ENCODE data around the gene NT5DC1.

DNA sequence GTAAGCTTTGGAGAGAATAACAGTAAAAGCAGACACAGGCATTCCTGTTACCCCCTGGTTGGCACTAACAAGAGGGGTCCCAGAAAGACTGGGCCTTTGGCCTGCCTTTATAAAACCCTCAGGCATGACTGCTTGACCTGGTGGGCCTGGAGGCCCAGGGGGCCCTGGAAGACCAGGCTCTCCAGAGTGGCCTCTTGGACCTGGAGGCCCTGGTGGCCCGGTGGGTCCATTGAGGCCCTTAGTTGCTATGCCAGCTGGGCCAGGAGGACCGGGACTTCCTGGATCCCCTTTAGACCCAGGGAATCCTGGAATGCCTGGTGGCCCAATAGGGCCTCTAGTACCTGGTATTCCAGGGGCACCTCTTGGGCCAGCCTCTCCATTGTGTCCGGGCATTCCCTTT is 19.8 kb downstream of the NT5DC1 start:
- TF ChIP-seq, protein P1, sequence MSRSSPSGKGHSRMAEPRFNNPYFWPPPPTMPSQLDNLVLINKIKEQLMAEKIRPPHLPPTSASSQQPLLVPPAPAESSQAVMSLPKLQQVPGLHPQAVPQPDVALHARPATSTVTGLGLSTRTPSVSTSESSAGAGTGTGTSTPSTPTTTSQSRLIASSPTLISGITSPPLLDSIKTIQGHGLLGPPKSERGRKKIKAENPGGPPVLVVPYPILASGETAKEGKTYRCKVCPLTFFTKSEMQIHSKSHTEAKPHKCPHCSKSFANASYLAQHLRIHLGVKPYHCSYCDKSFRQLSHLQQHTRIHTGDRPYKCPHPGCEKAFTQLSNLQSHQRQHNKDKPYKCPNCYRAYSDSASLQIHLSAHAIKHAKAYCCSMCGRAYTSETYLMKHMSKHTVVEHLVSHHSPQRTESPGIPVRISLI (tag by site-specific recombination; IDR thresholded peaks at IDR 0.05) = no peak
- TF ChIP-seq ZNF10 (tag by site-specific recombination; IDR thresholded peaks at IDR 0.05) = no peak
- TF ChIP-seq, protein P2, sequence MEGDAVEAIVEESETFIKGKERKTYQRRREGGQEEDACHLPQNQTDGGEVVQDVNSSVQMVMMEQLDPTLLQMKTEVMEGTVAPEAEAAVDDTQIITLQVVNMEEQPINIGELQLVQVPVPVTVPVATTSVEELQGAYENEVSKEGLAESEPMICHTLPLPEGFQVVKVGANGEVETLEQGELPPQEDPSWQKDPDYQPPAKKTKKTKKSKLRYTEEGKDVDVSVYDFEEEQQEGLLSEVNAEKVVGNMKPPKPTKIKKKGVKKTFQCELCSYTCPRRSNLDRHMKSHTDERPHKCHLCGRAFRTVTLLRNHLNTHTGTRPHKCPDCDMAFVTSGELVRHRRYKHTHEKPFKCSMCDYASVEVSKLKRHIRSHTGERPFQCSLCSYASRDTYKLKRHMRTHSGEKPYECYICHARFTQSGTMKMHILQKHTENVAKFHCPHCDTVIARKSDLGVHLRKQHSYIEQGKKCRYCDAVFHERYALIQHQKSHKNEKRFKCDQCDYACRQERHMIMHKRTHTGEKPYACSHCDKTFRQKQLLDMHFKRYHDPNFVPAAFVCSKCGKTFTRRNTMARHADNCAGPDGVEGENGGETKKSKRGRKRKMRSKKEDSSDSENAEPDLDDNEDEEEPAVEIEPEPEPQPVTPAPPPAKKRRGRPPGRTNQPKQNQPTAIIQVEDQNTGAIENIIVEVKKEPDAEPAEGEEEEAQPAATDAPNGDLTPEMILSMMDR (tag by site-specific recombination; IDR thresholded peaks at IDR 0.05) = no peak
- TF ChIP-seq GLI4 (tag by site-specific recombination; IDR thresholded peaks at IDR 0.05) = no peak
- TF ChIP-seq ZNF114 (tag by site-specific recombination; IDR thresholded peaks at IDR 0.05) = no peak
